NCI-H187 treated with DMSO at 0.1 percent for 48 hours (cell line): Measurements from ENCODE around the gene TRIM17.

ENCODE experiments used
- DNase-seq: peaks from one replicate; lab custom pipeline; 2025; lab: John Stamatoyannopoulos, UW

TRIM17 gene

GRCh38 chr1:228400692-228401454 lies 15.8 kb downstream of the TRIM17 start:
- DNase-seq = no peak

- no peak for DNase-seq
These were observed 16.4 kb downstream of the TRIM17 start for GRCh38 chr1:228400237-228400651.

- DNase-seq = no peak
These were observed 17.0 kb downstream of the TRIM17 start for GRCh38 chr1:228399531-228400236.

GRCh38 chr1:228398741-228399461 lies 17.8 kb downstream of the TRIM17 start:
- DNase-seq = no peak

GRCh38 chr1:228397966-228398365 lies 18.7 kb downstream of the TRIM17 start:
- DNase-seq = no peak

- no peak for DNase-seq
These were observed 19.6 kb downstream of the TRIM17 start for GRCh38 chr1:228396770-228397662.

GRCh38 chr1:228394571-228395394 lies 21.9 kb downstream of the TRIM17 start:
- DNase-seq = no peak

- DNase-seq = no peak
These were observed 22.7 kb downstream of the TRIM17 start for GRCh38 chr1:228393811-228394570.

- no peak for DNase-seq
These were observed 23.4 kb downstream of the TRIM17 start for GRCh38 chr1:228393268-228393701.

- DNase-seq = no peak
These were observed 24.3 kb downstream of the TRIM17 start for GRCh38 chr1:228392111-228392936.

- no peak for DNase-seq
These were observed 25.1 kb downstream of the TRIM17 start for GRCh38 chr1:228391411-228392020.

GRCh38 chr1:228390649-228391048 lies 26.0 kb downstream of the TRIM17 start:
- no peak for DNase-seq

- DNase-seq = no peak
These were observed 29.3 kb downstream of the TRIM17 start for GRCh38 chr1:228387321-228387720.

- no peak for DNase-seq
These were observed 31.4 kb downstream of the TRIM17 start for GRCh38 chr1:228385232-228385631.

- DNase-seq = no peak
These were observed 32.9 kb downstream of the TRIM17 start for GRCh38 chr1:228383773-228384172.

GRCh38 chr1:228381356-228381755 lies 35.3 kb downstream of the TRIM17 start:
- no peak for DNase-seq

GRCh38 chr1:228379666-228380065 lies 37.0 kb downstream of the TRIM17 start:
- no peak for DNase-seq

GRCh38 chr1:228378873-228379460 lies 37.7 kb downstream of the TRIM17 start:
- DNase-seq = no peak
